H54 (cell line): ENCODE results near the gene MDN1.
"Not testable (repeated sequence)": the region's sequence is repeated elsewhere in the genome, so short reads cannot be mapped to it uniquely, and the experiment has no call there.

Experiments used
- DNase-seq: peaks from one replicate; pipeline ENCODE4 v3.0.0; 2011; ENCODE audit warnings: low spot score, mixed read lengths; ENCODE audit not compliant: insufficient read length
- FAIRE-seq: peaks from 3 replicates; lab custom pipeline; 2011; peaks lifted over from hg19 to GRCh38; lab: Jason Lieb, UNC
- POLR2A ChIP-seq: IDR thresholded peaks from 2 replicates; pipeline ENCODE4 v1.6.1; 2011; ENCODE audit warnings: low read depth, mild to moderate bottlenecking, low read length

The MDN1 gene

DNA sequence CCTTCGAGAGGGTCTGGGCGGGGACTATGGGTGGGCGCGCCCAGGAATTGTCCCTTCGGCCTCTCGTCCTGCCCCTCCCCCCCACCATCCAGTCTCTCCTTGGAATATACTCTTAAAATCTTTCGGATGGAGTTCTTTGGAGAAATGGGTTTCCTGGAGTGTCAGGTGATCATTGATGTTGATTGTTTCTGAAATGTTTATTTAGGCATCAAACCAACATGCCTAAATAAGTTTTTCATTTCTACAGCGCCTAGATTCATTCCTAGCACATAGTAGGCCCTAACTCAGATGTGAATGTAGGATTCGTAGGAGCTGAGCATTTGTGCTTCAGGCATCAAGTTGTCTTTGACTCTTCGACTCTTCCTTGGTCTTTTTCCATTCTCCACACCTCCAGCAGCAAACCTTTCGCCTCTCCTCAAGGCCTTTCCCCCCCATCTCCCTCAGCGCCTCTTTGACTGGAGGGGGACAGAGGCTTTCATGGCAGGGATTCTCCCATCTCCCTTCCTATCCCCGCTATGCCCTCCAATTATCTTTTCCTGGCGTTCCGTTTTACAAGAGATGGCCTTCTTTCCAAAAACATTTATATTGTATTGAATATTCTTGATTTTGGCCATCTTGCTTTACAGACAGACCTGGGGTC is 10.7 kb upstream of the MDN1 start:
- FAIRE-seq (no peak), DNase-seq (no peak)
- TF ChIP-seq POLR2A = no peak

- FAIRE-seq = peak; percentile 80
- peak; percentile 79 for TF ChIP-seq POLR2A
- DNase-seq = peak; percentile 82
Observed at GRCh38 chr6:89829472-89830169, 10.0 kb upstream of the MDN1 start, which contains the start of gene CASP8AP2. Gene CASP8AP2, plus strand, starts transcription at chr6:89829880.

DNA sequence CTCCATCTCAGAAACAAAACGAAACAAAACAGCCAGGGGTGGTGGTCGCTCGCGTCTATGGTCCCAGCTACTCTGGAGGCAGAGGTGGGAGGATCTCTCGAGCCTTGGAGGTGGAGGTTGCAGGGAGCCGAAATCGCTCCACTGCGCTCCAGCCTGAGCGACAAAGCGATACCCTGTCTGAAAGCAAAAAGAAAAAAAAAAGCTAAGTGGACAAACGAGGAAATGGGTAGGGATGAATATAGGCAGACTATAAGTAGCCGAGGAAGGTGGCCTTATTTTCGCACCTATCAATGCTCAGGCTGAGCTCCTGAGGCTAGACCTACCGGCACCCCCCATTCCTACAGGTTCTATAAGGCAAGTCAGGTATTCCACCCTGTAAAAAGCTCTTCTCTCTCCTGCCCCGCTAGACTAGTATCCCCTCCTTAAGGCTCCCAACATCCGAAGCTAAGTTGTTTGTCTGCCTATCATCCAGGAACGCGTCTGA is 9.4 kb upstream of the MDN1 start:
- DNase-seq (no peak), FAIRE-seq (no peak)
- no peak for TF ChIP-seq POLR2A

GRCh38 chr6:89828475-89828987 is 8.9 kb upstream of the MDN1 start:
- FAIRE-seq, DNase-seq: not testable (repeated sequence)

DNA sequence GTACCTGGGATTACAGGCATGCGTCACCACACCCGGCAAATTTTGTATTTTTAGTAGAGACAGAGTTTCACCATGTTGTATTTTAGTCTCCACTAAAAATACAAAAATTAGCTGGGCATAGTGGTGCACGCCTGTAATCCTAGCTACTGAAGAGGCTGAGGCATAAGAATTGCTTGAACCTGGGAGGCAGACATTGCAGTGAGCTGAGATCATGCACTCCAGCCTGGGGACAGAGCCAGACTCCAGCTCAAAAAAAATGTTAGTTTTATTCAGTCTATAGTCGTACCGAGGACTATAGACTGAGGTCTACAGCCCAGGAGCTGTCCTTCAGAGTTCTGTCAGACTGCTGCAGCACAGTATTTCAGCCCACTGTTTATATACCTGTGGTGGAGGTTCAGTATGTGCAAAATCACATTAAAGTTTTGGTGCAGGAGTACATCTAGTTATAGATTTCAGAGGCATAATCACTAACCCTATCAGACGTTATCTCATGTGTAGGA is 6.5 kb upstream of the MDN1 start:
- FAIRE-seq (no peak), DNase-seq (no peak)
- TF ChIP-seq POLR2A = no peak

DNA sequence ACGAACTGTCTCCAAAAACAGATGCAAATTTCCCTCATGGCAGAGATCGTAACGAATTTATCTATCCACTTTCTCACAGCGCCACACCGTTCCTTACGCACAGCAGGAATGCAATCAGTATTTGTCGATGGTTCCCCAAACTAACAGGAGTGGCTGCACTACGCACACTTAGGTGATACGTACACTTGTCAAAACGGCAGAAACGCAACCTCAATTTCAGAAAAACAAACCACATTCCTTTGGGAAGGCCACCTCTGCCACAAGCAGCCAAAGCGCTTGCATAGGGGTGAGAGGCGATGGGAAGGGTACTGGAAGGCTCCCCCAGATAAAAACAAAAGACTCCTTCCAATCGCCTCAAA is 638 bp downstream of the MDN1 start:
- TF ChIP-seq POLR2A = no peak
- FAIRE-seq (no peak), DNase-seq (no peak)

DNA sequence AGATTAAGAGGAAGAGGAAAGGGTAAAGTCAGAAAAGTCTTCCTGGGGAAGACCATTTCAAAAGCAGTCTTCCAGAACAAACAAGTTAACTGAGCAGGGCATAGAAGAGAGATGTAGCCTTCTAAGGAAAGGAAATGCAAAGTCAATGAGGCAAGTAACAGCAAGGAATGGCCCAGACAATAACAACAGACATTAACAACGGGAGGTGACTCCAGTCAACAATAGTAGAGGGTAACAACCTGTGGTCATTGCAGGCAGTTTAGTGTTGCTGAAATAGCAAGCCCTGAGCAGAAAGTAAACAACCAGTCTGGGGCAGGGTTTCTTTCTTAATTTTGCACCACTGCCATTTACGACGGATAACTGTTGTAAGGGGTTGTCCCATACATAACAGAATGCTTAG is 2.1 kb downstream of the MDN1 start:
- FAIRE-seq (no peak), DNase-seq (no peak)
- TF ChIP-seq POLR2A = no peak

DNA sequence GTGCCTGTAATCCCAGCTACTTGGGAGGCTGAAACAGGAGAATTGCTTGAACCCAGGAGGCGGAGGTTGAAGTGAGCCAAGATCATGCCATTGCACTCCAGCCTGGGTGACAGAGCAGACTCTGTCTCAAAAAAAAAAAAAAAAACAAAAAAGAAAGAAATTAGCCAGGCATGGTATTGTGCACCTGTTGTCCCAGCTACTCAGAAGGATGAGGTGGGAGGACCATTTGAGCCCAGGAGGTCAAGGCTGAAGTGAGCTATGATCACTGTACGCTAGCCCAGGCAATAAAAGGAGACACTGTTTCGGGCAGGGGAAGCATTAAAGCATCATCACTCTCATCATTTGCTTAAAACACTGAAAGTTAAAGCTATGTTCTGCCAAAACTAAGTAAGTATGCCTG is 6.2 kb downstream of the MDN1 start:
- FAIRE-seq = not testable (repeated sequence)

GRCh38 chr6:89807581-89807980 is 12.0 kb downstream of the MDN1 start:
- no peak for TF ChIP-seq POLR2A
- no peak for DNase-seq
- FAIRE-seq = no peak

More for the DNA sequence above, 6.2 kb downstream of the MDN1 start:
- not testable (repeated sequence) for DNase-seq

GRCh38 chr6:89805814-89806371 is 13.7 kb downstream of the MDN1 start:
- no peak for TF ChIP-seq POLR2A
- FAIRE-seq (no peak), DNase-seq (no peak)

GRCh38 chr6:89803271-89803670 is 16.3 kb downstream of the MDN1 start:
- DNase-seq = no peak
- FAIRE-seq = no peak
- no peak for TF ChIP-seq POLR2A

DNA sequence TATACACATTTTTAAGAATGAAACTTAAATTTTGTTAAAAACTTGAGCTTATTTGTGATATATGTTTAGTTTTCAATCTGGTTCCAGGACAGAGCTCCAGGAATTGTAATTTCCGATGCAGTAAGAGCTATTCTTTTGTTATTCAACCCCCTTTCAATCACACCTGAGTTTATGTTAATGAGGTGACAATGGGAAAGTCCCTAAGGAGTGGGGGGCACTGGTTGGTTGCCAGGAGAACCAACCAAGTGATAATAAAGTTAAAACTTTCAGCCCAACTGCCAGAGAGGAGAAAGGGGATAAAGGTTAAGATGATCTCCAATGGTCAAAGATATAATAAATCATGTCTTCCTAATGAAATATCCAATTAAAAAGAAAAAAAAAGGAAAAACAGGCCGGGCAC is 19.8 kb downstream of the MDN1 start:
- no peak for TF ChIP-seq POLR2A
- no peak for DNase-seq
- no peak for FAIRE-seq

GRCh38 chr6:89799096-89799495 is 20.5 kb downstream of the MDN1 start:
- FAIRE-seq = no peak
- no peak for DNase-seq
- TF ChIP-seq POLR2A = no peak

GRCh38 chr6:89797317-89797716 is 22.3 kb downstream of the MDN1 start:
- FAIRE-seq (peak; percentile 83), DNase-seq (peak; percentile 45)
- no peak for TF ChIP-seq POLR2A
